SKM-1 (cell line): ENCODE data around the gene SIGLEC9.

Source experiments
- DNase-seq: peaks from one replicate; lab custom pipeline; 2025; ENCODE audit not compliant: unreplicated experiment; lab: John Stamatoyannopoulos, UW

The SIGLEC9 gene

DNA sequence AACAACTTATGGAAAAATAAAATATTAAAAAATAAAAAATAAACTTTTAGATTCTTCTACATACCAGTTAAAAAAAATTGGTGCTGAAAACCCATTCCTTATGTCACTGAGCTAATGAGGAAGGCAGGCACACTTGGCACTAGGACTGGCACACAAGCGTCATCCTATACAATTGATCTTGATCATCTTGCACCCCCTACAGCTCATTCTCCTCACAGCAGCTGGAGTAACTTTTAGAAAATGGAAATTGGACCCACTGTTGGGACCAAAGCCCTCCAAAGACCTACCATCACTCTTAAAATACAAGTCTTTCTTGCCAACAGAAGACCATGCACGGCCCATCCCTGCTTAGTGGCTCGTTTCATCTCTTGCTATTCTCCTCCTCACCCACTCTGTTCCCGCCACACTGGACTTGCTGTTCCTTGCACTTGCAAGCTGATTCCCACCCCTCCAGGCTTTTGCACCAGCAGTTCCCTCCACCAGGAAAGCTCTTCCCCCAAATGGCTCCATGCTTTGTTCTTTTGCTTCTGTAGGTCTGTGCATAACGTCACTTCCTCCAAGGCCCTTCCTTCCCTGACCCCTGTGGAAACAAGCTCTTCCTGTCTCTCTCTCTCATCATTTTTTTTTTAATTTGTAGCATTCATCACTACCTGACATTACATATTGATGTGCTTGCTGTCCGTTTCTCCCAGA is 28.1 kb upstream of the SIGLEC9 start:
- no peak for DNase-seq

DNA sequence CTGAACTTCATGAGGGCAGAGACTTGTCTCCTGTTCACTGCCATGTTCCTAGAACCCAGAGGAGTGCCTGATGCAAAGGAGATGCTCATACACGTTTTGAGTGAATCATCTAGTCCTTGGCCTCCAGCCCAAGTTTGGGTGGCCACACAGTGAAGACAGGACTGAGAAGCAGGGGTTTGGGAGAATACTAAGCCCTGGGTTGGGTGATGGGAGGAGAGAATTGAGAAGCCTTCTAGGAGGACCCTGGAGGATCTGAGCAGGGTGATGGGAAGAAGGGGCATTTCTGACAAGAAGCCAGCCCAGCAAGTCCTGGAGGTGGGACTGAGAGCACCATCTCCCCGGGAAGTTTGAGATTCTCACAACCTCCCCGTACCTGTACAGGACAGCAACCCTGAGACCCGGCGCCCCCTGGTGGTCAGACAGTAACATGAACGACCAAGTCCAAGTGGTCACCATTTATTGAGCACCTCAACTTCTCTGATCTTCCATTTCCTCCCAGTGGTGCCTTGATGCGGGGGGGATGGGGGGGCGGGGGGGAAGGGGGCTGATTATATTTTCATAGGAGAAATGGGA is 27.5 kb upstream of the SIGLEC9 start:
- DNase-seq: peak; percentile 1

DNA sequence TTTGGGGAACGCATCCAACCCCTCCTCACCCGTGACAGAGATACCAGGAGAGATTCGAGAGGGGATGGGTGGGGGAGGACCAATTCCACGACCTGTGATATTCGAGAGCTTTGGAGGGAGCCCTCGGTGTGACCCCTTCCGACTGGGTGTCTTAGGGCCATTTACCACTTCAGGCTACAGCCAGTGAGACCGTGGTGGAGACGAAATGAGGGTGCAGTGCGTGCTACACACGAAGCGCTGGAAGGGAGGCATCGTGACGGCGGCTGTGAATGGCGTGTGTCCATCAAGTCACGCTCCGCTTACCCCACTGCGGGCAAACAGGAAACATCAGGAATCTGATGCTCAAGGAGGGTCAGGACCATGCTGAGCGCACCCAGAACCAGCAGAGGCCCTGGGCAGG is 26.9 kb upstream of the SIGLEC9 start:
- no peak for DNase-seq

- no peak for DNase-seq
Observed at GRCh38 chr19:51098365-51099046, 26.2 kb upstream of the SIGLEC9 start.

- DNase-seq: no peak
Observed at GRCh38 chr19:51099047-51099382, 25.7 kb upstream of the SIGLEC9 start.

DNA sequence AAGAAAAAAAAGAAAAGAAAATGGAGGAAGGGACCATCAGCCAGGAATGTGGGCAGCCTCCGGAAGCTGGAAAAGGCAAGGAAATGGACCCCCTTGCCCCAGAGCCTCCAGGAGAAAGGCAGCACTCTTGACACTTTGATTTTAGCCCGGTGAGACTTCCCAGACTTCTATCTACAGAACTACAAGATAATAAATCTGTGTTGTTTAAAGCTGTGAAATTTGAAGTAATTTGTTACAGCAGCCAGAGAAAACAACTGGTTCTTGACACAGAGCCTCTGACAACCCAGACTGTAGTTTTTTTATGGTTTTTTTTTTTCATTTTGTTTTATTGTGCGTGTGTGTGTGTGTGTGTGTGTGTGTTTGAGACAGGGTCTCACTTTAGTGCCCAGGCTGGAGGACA is 24.1 kb upstream of the SIGLEC9 start:
- no peak for DNase-seq

DNA sequence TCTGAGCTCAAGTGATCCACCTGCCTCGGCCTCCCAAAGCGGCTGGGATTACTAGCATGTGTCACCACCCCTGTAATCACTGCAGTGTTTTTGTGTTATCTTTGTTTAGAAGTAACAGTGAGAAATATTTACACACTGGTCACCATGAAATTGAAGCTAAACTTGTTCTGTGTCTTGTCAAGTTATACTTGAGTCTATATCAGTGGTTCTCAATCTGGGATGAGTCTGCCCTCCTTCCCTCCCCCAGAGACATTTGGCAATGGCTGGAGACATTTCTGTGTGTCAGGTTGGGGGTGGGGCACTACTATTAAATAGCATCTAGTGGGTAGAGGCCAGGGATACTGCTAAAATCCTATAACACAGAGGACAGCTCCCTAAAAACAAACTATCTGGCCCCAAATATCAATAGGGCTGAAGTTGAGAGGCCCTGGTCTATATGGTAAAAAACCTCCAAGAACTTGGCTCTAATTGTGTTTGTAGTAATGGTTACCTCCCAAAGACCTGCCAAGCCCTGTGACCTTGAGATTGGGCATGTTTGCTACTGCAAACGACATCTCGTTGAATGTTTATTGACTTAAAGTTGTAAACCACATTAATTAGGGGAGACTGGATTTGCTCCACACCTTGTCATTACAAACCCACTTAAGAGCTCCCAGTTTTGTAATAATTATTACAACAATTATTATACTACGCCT is 23.4 kb upstream of the SIGLEC9 start:
- DNase-seq: no peak

DNA sequence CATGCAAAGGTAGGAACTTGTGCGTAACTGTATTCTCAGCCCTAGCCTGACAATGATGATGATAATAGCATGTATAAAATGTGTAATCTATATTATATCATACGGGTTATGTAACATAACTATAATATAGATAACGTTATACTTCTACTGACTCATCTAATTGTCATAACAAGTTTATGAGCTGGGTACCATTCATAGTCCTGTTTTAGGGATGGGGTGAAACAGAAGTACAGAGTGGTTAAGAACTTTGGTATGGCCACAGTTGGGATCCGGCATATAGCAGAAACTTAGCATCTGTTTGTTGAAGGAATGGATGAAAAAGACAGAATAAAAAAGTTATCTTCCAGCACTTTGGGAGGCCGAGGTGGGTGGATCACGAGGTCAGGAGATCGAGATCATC is 21.7 kb upstream of the SIGLEC9 start:
- DNase-seq: no peak

- DNase-seq: no peak
Observed at GRCh38 chr19:51103926-51104341, 20.8 kb upstream of the SIGLEC9 start.

DNA sequence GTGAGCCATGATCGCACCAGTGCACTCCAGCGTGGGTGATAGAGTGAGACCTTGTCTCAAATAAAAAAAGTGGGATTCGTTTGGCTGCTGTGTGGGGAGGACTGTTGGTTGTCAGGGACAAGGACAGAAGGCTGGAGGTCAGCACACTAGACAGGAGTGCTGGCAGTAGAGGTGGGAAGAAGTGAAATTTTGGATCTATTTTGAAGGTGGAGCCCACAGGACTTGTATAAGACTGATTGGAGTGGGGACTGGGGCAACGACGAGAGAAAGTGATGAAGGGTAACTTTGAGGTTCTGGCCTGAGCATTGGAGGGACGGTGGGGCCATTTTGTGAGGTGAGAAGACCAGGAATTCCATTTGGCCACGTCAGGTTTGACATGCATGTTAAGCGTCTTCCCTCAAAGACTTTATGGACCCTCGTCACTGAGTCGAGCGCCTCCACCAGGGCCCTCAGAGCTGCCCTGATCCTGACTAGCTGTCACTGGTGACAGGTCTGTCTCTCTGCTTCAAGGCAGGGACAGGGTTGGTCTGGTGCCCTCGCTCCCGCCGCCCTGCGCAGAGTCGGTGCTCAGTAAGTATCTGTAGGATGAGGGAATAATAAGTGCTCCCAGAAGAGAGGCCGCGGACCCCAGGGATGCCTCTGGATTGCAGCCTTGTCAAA is 17.2 kb upstream of the SIGLEC9 start:
- DNase-seq: no peak

- DNase-seq: peak; percentile 90
Observed at GRCh38 chr19:51108066-51108804, 16.5 kb upstream of the SIGLEC9 start, which contains the start of gene CTU1. TSS of gene CTU1 (minus strand) at chr19:51108409. CDS start at chr19:51104569, 3,840 bp downstream.

- no peak for DNase-seq
Observed at GRCh38 chr19:51108805-51109146, 15.9 kb upstream of the SIGLEC9 start.

DNA sequence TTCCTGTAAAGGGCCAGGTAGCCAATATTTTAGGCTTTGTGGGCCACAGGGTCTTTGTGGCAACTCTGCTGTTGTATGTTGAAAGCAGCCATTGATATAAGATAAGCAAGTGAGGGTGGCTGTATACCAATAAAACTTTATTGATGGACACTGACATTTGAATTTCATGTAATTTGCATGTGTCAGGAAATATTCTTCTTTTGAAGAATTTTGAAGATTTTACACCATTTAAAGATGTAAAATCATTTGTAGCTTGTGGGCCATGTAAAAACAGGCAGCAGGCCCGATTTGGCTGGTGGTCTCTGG is 14.1 kb upstream of the SIGLEC9 start:
- no peak for DNase-seq

DNA sequence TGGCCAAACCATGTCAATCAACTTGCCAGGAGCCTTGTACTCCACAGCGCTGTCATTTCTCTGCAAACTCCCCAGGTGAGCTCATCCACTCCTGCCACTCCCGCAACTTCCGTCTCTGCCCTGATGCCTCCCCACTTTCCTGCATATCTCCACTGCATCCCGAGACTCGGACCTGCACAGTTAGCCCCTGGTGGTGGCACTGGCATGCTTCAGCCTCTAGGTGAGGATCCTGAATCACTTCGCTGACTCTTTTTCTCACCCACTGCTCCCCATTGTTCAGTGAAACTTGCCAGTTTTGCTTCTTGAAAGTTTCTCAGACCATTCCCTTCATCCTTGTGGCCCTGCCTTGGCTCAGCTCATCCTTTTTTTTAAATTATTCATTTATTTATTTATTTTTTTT is 13.1 kb upstream of the SIGLEC9 start:
- DNase-seq: no peak

DNA sequence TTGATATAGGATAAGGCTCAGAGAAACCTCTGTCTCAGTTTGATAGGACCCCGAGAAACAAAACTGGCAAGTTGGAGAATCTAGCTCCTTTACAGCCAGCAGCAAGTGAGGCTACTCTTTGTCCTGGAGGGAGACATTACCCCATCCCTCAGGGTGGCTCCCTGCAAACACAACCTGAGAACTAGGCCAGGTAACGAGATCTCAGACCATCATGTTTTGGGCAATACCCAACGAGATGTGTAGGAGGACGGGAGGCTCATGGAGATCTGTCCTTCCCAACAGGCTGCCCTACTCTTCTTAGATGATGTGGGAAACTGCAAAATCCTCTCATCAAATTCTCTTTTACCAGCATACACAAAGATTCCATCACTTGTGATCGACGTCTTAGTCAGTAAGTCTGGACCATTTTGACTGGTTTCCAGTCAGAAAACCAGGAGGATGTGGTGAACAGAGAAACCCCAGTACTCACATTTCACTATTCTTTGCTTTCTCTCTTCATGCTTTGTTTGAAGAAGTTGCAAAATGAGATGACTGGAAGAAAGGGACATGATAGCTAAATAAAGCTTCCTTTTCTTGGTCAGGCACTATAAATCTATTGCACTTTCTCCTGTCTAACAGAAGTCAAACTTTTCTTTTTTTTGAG is 10.5 kb upstream of the SIGLEC9 start:
- no peak for DNase-seq

DNA sequence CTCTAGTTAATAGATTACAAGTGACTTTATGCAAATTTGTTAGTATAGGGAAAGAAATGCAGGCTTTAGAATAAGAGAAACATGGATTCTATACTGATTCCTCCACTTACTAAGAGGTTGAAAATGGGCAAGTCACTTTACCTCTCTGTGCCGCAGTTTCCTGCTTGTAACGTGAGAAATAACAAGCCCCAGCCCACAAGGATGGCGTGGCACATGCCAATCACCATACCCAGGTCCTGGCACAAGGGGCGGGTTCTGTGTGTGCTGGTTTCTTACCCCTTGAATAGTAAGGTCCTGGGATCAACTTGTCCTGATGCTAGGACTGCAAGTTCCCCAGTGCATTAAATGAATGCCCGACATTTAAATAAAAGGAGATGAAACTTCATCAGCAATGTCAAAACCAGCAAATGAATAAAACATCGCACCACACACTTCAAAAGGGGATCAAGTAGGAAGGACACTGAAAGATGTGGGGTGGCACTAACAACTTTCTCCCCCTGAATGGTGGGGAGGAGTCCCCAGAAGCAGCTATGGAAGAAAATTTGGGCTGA is 7.9 kb upstream of the SIGLEC9 start:
- DNase-seq: no peak

- no peak for DNase-seq
Observed at GRCh38 chr19:51119101-51119500, 5.6 kb upstream of the SIGLEC9 start.

DNA sequence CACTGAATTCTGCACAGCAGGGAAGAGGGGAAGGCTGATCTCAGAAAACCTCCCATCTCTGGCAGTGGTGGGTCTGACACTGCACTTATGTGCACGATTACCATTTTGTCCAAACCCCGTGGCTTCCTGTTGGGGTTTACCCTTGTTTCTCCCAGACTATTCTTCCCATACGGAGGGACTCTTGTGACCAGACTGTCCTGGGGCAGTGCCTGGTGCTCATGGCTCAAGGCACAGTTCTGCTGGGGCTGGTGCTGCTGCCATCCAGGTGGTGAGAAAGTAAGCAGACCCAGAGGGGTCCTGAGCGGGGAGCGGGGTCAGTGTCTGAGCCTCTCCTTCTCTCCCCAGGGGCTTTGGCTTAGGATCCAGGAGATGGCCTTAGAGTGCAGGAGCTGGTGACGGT is 5.1 kb upstream of the SIGLEC9 start:
- no peak for DNase-seq

GRCh38 chr19:51120160-51120559 is 4.5 kb upstream of the SIGLEC9 start:
- DNase-seq: no peak

DNA sequence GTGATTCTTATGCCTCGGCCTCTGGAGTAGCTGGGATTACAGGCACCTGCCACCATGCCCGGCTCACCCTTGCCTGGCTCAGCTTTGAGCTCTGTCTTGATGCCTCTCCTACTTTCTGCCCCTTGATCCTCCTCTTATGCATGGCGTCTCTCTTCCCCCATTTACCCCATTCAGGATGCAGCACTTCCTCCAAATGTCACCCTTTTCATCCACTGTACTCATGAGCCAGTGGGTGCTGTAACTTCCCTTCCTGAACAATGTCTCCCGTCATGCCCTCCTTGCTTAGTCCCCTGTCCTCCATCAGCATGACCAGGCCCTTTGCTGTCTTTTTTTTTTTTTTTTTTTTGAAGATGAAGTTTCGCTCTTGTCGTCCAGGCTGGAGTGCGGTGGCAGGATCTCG is 3.4 kb upstream of the SIGLEC9 start:
- no peak for DNase-seq
